CD4-positive, alpha-beta T cell treated with Interferon gamma for 1 hour (primary cell): ENCODE data around the gene ZFYVE28.

Experiments
- DNase-seq: peaks from one replicate; pipeline ENCODE4 v3.0.0-alpha.2; 2020

The ZFYVE28 gene

GRCh38 chr4:2427383-2428334 lies 9.2 kb upstream of the ZFYVE28 start:
- DNase-seq, result no peak

DNA sequence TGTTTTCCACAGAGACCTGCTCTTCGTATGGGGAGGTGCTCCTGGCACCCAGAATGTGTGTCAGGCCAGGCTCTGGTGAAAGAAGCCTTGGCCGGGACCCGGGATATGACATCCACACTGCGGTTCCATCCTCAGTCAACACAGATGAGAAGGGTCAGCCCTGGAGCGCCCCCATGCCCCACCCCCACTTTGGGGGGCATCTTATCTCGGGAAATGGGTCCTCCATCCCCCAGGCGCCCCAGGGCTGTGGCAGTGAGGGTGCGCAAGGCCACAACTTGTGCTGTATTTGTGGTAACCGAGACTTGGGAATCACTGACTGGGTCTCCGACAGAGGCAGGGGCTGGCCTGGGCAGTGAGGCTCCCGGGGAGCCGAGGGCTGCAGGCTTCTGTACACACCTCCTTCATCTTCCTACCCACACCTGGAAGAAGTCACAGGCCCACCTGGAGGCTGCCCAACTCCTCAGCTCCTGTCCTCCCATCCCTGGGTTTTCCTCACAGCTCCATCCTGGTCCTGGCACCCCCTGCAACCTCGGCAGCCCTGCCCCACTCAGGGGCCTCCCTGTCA lies 8.3 kb upstream of the ZFYVE28 start:
- no peak for DNase-seq

DNA sequence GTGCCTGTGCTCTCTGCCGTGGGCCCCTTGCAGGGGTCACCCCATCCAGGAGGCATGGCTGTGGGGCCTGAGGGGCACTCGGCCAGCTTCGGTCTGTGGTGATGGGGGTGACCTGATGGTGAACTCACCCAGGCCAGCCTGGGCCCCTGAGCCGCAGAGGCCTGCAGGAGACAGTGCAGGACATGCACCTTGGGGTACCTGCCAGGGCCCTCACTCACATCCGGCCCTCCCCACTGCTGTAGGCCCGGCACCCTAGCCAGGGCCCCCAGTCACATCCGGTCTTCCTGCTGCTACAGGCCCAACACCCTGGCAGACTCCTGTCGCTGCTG lies 7.6 kb upstream of the ZFYVE28 start:
- DNase-seq, result no peak

DNA sequence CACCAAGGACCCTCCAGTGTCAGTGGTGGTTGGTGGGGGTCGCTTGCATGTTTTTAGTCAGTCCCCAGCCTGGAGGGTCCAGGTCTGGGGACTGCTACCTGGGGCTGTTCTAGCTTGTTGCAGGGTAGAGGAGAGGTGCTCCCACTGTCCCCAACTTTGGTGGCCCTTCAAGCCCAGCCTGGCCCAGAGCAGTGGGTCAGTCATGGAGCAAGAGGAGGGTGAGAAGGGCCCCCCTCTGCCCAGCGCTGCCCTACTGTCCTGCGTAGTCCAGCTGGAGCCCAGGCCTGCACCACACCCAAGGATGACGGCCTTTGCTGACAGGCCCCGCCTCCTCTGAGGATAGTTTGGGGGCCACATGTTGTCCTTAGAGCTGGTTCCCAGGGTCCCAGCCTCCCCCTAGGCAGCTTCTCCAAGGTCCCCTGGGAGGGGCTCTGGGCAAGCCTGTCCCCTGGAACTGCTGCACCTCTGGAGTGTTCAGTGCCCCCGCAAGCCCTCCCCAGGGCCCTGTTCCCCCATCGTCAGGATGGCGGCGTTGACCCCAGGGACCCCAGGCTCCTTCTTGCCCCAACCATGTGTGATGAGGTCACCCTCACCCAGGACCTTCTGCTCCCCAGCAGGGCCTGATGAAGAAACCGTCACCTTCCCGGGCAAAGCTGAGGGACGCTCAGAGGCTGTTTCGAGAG lies 7.1 kb upstream of the ZFYVE28 start:
- no peak for DNase-seq

DNA sequence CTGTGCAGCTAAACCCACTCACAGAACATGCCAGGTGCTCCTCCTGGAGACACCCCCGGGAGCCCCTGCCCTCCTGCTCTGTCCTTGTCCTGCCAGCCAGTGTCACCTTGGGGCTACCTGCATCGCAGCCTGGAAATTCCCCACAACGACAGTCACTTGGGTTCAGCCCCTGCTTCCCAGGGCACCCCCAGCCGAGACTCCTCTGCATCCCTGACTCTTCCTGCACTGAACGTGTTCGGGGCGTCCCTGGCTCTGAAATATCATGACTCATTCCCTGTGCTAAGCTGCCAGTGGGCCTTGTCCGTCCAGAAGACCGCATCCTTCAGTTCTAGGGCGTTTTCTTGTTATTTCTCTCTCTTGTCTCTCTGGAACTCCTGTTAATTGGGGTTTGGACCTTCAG lies 6.1 kb upstream of the ZFYVE28 start:
- no peak for DNase-seq

DNA sequence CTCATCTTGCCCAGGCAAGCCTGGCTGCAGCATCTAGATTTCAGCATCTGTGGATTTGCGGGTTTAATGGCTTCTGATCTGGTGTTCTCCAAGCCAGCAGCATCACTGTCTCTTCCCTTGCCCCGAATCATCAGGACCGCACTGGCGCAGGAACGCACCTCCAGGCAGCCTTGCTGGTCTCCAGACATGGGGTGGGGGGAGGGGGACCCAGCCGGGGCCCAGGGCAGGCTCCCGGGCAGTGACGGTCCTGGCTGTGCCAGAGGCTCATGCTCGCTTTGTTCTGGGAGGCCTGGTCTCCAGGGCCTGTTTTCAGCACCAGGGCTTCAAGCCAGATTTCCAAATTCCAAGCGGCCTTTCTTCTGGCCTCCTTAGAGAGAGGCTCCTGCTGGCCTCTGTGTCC lies 5.2 kb upstream of the ZFYVE28 start:
- no peak for DNase-seq

- DNase-seq, result no peak
Observed at GRCh38 chr4:2423066-2423465, 4.6 kb upstream of the ZFYVE28 start.

DNA sequence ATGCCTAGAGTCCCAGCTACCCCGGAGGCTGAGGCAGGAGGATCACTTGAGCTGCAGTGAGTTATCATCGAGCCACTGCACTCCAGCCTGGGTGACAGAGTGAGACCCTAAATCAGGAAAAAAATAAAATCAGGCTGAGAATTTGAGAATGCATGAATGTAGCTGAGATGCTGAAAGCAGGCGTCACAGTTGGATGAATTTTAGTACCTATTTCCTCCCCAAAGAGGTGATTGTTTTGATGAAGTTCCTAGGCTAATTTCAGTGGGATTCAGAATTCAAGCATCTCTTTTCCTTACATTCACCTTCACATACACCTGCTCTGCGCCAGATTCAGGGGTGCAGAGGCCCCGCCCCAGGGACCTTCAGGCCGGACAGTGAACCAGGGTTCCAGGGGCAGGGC lies 3.5 kb upstream of the ZFYVE28 start:
- DNase-seq, result no peak

- DNase-seq, result peak; percentile 60
Observed at GRCh38 chr4:2419814-2420213, 1.4 kb upstream of the ZFYVE28 start.

GRCh38 chr4:2418650-2419571 lies 466 bp upstream of the ZFYVE28 start, which contains the start of gene CFAP99:
Gene CFAP99, plus strand, starts transcription at chr4:2418955.
- peak; percentile 98 for DNase-seq

GRCh38 chr4:2417226-2417764 lies 1.1 kb downstream of the ZFYVE28 start:
- DNase-seq, result no peak

- DNase-seq, result no peak
Observed at GRCh38 chr4:2416564-2417225, 1.8 kb downstream of the ZFYVE28 start.

- DNase-seq, result no peak
Observed at GRCh38 chr4:2415881-2416563, 2.4 kb downstream of the ZFYVE28 start.

GRCh38 chr4:2415213-2415612 lies 3.2 kb downstream of the ZFYVE28 start:
- DNase-seq, result no peak

- DNase-seq, result peak; percentile 30
Observed at GRCh38 chr4:2413821-2414610, 4.4 kb downstream of the ZFYVE28 start.

DNA sequence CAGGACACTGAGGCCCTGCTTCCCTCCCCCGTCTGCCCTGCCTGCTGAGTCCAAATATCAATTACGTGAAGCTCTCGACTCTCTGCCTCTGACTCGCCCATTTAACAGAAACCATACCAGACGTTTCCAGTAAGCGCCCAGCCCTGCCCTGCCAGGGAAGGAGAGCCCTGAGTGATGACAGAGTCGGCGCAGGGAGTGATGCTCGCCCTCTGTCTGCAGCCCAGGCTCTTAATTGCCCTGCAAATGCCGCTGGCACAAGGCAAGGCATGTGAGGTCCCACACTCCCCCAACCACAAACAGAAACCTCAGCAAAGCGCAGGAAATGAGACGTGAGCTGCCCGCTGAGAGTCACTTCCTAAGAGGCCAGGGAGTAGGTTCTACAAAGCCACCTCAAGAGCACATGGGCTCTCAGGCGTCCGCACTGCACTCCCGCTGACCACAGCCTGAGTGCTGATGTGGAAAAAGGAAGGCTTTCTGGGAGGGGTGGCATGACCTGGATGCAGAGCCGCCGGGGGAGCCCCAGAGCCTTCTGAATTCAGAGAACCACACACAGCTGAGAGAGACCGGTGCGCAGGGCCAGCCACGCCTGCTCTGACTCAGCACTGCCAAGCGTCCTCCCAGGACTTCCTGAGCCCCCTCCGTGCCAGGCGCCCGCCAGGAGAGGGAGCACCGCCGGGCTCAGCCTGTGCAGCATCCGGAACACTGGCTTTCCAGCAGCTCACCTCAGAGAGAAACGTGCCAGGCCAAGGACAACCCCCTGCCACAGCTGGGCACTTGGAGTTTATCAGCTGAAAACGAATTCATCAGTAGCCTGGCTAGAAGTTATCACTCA lies 5.3 kb downstream of the ZFYVE28 start:
- DNase-seq, result peak; percentile 91

GRCh38 chr4:2412534-2412884 lies 5.9 kb downstream of the ZFYVE28 start:
- DNase-seq, result no peak

DNA sequence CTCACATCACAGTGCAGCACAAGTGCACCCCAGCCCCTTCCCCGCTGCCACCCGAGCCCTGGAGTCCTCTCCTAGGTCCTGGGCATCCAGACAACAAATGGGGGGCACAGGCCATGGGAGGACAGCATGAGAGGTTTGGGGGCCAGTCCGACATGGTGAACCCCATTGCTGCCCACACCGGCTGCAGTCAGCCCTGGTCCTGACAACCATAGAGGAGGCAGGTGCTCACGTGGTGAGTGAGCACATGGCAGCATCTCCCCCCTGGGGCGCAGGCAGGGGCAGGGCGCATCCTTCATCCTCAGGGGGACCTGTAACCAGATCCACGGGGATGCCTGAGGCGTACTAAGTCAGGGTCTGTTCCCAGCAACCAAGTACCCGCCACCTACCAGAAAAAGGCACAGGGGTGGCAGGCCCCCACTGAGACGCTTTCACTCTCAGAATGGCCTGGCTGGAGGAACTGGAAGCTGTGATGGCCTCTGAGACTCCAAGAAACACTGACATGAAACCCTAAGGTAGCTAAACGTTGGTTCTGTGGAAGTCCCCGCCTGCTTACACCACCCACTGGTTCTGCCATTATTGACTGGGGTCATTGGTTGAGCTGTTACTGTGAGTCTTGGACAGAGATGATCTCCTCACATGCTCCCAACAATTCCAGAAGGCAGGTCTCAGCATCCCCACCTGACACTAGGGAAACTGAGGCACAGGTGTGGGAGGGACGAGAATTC lies 6.5 kb downstream of the ZFYVE28 start:
- DNase-seq, result no peak

DNA sequence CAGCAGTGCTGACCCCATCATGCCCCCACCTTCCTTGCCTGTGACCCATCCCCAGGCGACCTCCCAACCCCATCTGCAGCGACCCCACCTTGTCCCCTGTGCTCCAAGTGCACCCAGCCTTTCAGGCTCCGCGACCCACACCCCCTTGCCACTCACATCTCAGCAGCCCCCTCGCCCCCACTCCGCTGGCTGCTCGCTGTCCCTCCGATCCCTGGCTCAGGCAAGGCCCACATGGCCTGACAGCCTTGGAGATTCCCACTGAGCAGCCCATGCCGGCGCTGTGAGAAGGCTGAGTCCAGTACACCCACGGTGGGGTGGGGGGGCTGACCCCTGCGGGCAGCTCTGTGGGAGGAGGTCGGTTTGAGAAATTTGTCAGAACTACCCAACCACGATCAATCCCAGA lies 9.1 kb downstream of the ZFYVE28 start:
- no peak for DNase-seq
